GM12878 (cell line): ENCODE measurements around the gene PLXNC1. TPM values are rescaled to one million over a fixed set of nuclear protein-coding genes. Genes with fewer than 3 reads are reported as not detected.
A peak's percentile ranks its signal among the peaks of the same experiment; 100 is the strongest.

Source experiments
- BCL11A ChIP-seq: IDR thresholded peaks from 2 replicates; pipeline ENCODE4 v1.6.1; 2011; ENCODE audit warnings: low read depth, low read length
- CHD1 ChIP-seq: IDR thresholded peaks from 2 replicates; pipeline ENCODE4 v1.6.1; 2012; ENCODE audit warnings: low read depth, low read length, improper control_type of control experiment
- CTCF ChIP-seq, 3 experiments: IDR thresholded peaks in 2 of 3; conservative IDR thresholded peaks in 1 of 3; 2 replicates each; pipeline ENCODE4 v1.5.1; 2011; ENCODE audit warnings: low read depth in 3 of 3, low read length in 3 of 3, mild to moderate bottlenecking in 3 of 3, control low read depth in 2 of 3, moderate library complexity in 2 of 3, inconsistent platforms in 1 of 3, mixed read lengths in 1 of 3; ENCODE audit not compliant: control insufficient read depth in 2 of 3, insufficient read depth in 1 of 3; ENCODE audit errors: extremely low read depth in 1 of 3
- ELK1 ChIP-seq: IDR thresholded peaks from 2 replicates; pipeline ENCODE4 v1.6.1; 2012; ENCODE audit warnings: low read depth, low read length, improper control_type of control experiment
- ESRRA ChIP-seq: IDR thresholded peaks from 2 replicates; pipeline ENCODE4 v1.6.1; 2012; ENCODE audit warnings: mild to moderate bottlenecking, low read length, improper control_type of control experiment
- EZH2 ChIP-seq: IDR thresholded peaks from 2 replicates; pipeline ENCODE4 v1.6.1; 2012; ENCODE audit warnings: low read depth, mild to moderate bottlenecking, control low read depth, inconsistent platforms, low read length, borderline replicate concordance; ENCODE audit not compliant: control insufficient read depth
- GATAD2B ChIP-seq: fragments of 450-650 bp; conservative IDR thresholded peaks from 2 replicates; pipeline ENCODE4 v1.6.1; 2017; ENCODE audit warnings: low read depth, mild to moderate bottlenecking, moderate library complexity
- HDAC6 ChIP-seq: fragments of 200-600 bp; sonication (generic); IDR thresholded peaks from one replicate; pipeline ENCODE4 v1.8.0; 2017; ENCODE audit warnings: antibody characterized with exemption; ENCODE audit not compliant: unreplicated experiment
- IKZF1 ChIP-seq: fragments of 450-650 bp; conservative IDR thresholded peaks from 2 replicates; pipeline ENCODE4 v1.6.1; 2017; ENCODE audit warnings: antibody characterized with exemption, mild to moderate bottlenecking
- IRF5 ChIP-seq: fragments of 450-650 bp; IDR thresholded peaks from 2 replicates; pipeline ENCODE4 v1.6.1; 2017; ENCODE audit warnings: borderline replicate concordance
- JUNB ChIP-seq: IDR thresholded peaks from 2 replicates; pipeline ENCODE4 v1.6.1; 2016; ENCODE audit warnings: antibody characterized with exemption, mild to moderate bottlenecking
- JUND ChIP-seq: IDR thresholded peaks from 2 replicates; pipeline ENCODE4 v1.6.1; 2012; ENCODE audit warnings: low read depth, mild to moderate bottlenecking, low read length, improper control_type of control experiment, moderate library complexity
- LARP7 ChIP-seq: fragments of 450-650 bp; IDR thresholded peaks from 2 replicates; pipeline ENCODE4 v1.6.1; 2017; ENCODE audit warnings: mild to moderate bottlenecking
- MXI1 ChIP-seq: fragments of 150-350 bp; IDR thresholded peaks from 2 replicates; pipeline ENCODE4 v1.6.1; 2011; ENCODE audit warnings: low read depth, mild to moderate bottlenecking, inconsistent platforms, low read length, improper control_type of control experiment
- NBN ChIP-seq: fragments of 450-650 bp; IDR thresholded peaks from 2 replicates; pipeline ENCODE4 v1.6.1; 2016
- NKRF ChIP-seq: fragments of 450-650 bp; conservative IDR thresholded peaks from 2 replicates; pipeline ENCODE4 v1.6.1; 2017; ENCODE audit warnings: mild to moderate bottlenecking, moderate library complexity
- PBX3 ChIP-seq: IDR thresholded peaks from 2 replicates; pipeline ENCODE4 v1.6.1; 2011; ENCODE audit warnings: mild to moderate bottlenecking, low read depth, low read length, moderate library complexity; ENCODE audit not compliant: insufficient replicate concordance
- POLR2AphosphoS2 ChIP-seq: IDR thresholded peaks from 2 replicates; pipeline ENCODE4 v1.6.1; 2011; ENCODE audit warnings: low read depth, mild to moderate bottlenecking, low read length, improper control_type of control experiment, moderate library complexity
- SMAD1 ChIP-seq: fragments of 450-650 bp; IDR thresholded peaks from 2 replicates; pipeline ENCODE4 v1.6.1; 2018; ENCODE audit warnings: mild to moderate bottlenecking, low read depth; ENCODE audit not compliant: partially characterized antibody
- SMC3 ChIP-seq: IDR thresholded peaks from 2 replicates; pipeline ENCODE4 v1.6.1; 2011; ENCODE audit warnings: low read length, improper control_type of control experiment, borderline replicate concordance
- SP1 ChIP-seq: IDR thresholded peaks from one replicate; pipeline ENCODE4 v1.6.1; 2011; ENCODE audit warnings: low read depth, low read length
- SREBF1 ChIP-seq: IDR thresholded peaks from 2 replicates; pipeline ENCODE4 v1.6.1; 2012; ENCODE audit warnings: mild to moderate bottlenecking, low read length
- TCF12 ChIP-seq: IDR thresholded peaks from 2 replicates; pipeline ENCODE4 v1.6.1; 2011; ENCODE audit warnings: low read depth, mild to moderate bottlenecking, low read length
- ZNF207 ChIP-seq: fragments of 450-650 bp; IDR thresholded peaks from 2 replicates; pipeline ENCODE4 v1.6.1; 2014; ENCODE audit warnings: antibody characterized with exemption, mild to moderate bottlenecking, borderline replicate concordance
- ZNF217 ChIP-seq: fragments of 450-650 bp; IDR thresholded peaks from 2 replicates; pipeline ENCODE4 v1.6.1; 2017; ENCODE audit warnings: antibody characterized with exemption, mild to moderate bottlenecking
- polyA plus RNA-seq, 11 experiments: library from polyadenylated mRNA; depleted of rRNA in 4 of 11; unstranded in 6 of 11; stranded (reverse) in 5 of 11; fragments of >200 nt; fragmentation: Nextera tagmentation in 4 of 11; fragmentation: Illumina TruSeq in 1 of 11; extraction: Ambion mirVana in 4 of 11; extraction: Trizol in 1 of 11; gene quantifications; 1 replicate in 1 of 11; 2 replicates in 10 of 11; pipeline versions ENCODE4 v1.2.1 to v1.2.3, GENCODE V29; 2011 to 2016; ENCODE audit warnings: inconsistent platforms in 2 of 11, missing spikeins in 2 of 11, low read depth in 1 of 11
- total RNA-seq, 4 experiments: library from RNA; depleted of rRNA in 3 of 4; stranded (reverse); fragments of >200 nt in 3 of 4; fragmentation: Illumina TruSeq in 1 of 4; extraction: Trizol in 1 of 4; gene quantifications; 2 replicates each; pipeline versions ENCODE4 v1.2.1 to v1.2.3, GENCODE V29; 2013 to 2021

Gene PLXNC1
- total and polyA plus RNA-seq, 10 of the 15 experiments (the other 5 are each of a cell fraction or from before 2014, with no cell fraction given), result 5.2 to 41.2 (median 24.6) TPM

GRCh38 chr12:94149119-94149780 lies 873 bp downstream of the PLXNC1 start (continued):
- no peak for TF ChIP-seq EZH2
- TF ChIP-seq TCF12, result 0 out of 2 replicates have a peak, but pooled peaks have one; percentile 20
- TF ChIP-seq ELK1, result no peak
- TF ChIP-seq CTCF (IDR thresholded peaks at IDR 0.05 in 2 of 3, conservative IDR thresholded peaks at IDR 0.05 in 1 of 3; ENCODE audit: control insufficient read depth in 2 of 3, extremely low read depth in 1 of 3, insufficient read depth in 1 of 3, low read depth in 3 of 3, low read length in 3 of 3), result peak; percentile 49 to 86 (median 70); a peak in 5 of 6 replicates
- TF ChIP-seq HDAC6, result no peak
- TF ChIP-seq SREBF1, result no peak
- TF ChIP-seq NBN, result no peak
- no peak for TF ChIP-seq POLR2AphosphoS2
- no peak for TF ChIP-seq PBX3
- TF ChIP-seq BCL11A, result no peak
- TF ChIP-seq LARP7, result peak; percentile 74; the same call in 1 of the 2 replicates
- TF ChIP-seq SMAD1, result no peak
- no peak for TF ChIP-seq JUNB
- TF ChIP-seq ZNF207, result no peak
- no peak for TF ChIP-seq IRF5
- peak; percentile 88 for TF ChIP-seq GATAD2B
- TF ChIP-seq IKZF1, result peak; percentile 78
- TF ChIP-seq MXI1, result no peak
- TF ChIP-seq CHD1, result no peak
- TF ChIP-seq NKRF, result peak; percentile 78; the same call in 1 of the 2 replicates
- TF ChIP-seq ESRRA, result no peak
- no peak for TF ChIP-seq SP1
- TF ChIP-seq SMC3, result peak; percentile 53
- TF ChIP-seq ZNF217, result peak; percentile 54
- no peak for TF ChIP-seq JUND
